Stimulated activated CD4-positive, alpha-beta T cell treated with anti-CD3 and anti-CD28 coated beads, Interleukin-12 subunit alpha, Interleukin-12 subunit beta, amount 100 ng/mL, for 4 hours (primary cell): ENCODE results near the gene TMA7B.
A peak's percentile ranks its signal among the peaks of the same experiment; 100 is the strongest.

Experiments
- DNase-seq: peaks from one replicate; pipeline ENCODE4 v3.0.0-alpha.2; 2020

Gene TMA7B

DNA sequence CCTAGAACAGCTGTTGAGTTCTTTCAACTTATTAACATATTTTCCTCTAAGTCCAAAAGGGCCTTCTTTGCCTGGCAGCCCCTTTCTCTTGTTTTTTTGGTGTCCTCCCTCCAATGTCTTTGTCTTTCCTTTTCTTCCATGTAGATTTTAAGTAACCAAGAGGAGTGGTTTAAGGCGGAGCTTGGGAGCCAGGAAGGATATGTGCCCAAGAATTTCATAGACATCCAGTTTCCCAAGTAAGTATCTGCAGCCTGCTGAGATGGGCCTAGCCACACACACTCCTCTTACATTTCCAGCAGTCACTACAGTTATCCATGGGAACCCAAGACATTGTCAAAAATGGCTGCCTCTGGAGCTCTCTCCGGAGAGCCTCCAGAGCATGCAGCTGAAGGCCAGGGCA is 4.5 kb upstream of the TMA7B start:
- no peak for DNase-seq

DNA sequence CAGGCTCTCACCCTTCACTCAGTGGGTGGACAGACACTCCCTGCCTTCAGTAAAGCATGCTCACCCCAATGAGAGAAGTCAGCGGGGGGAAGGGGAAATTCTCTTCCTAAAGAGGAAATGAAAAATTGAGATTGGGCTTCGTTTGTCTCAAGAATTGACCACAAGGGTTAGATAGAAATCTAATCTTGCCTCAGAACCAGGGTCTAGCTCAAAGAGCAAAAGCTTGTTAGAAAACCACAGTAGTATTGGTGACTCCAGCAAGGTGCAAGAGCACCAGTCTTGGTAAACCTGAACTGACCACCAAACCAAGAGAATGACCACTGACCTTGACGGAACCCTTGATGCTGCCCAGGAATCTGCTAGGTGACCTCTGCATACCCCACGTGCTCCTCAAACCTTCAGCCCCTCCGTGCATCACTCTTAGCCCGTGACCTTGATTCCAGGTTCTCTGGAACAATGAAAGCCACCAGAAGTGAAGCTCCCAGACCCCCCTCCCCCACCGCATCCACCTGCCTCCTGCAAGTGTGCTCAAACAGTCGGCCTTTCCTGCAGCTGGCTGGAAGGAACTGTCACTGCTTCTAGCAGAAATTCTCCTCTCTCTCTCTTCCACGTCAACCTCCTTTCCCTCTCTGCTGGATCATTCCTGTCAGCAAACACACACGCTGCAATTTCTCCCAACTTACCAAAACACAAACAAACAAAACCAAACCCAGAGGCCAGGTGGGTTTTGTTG is 3.1 kb upstream of the TMA7B start:
- DNase-seq, result no peak

- DNase-seq, result no peak
These were observed 2.0 kb upstream of the TMA7B start for GRCh38 chr22:39958009-39958711.

DNA sequence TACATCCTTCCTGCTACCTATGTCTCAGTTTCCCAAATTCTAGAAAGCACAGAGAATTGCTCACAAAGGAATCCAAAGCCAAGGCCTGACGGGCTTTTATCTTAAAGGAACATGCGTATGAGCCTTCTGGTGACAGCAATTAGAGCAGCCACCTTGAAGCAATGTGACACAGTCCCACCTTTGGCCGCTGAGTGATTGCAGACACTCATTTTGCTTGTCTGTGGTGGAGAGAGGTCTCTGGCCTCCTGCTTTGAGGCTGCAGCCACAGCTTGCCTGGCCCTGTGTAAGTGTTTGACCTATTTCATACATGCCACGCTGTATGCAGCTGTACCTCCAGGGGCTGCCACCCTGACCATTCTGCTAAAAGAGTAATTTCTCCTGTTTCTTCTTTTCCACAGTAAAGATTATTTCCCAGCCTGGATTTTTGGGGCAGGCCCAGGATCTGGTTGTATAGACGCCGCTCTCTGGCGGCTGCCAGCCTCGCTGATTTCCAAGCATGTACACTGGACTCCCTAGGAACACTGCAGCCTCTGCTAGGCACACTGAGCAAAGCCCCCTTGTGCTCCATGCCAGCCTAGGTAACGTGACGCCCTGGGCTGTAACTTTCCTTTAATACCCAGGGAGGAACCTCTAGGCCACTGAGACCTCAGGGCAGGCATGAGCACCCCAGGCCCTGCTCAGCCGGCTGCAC is 1.1 kb upstream of the TMA7B start:
- no peak for DNase-seq

DNA sequence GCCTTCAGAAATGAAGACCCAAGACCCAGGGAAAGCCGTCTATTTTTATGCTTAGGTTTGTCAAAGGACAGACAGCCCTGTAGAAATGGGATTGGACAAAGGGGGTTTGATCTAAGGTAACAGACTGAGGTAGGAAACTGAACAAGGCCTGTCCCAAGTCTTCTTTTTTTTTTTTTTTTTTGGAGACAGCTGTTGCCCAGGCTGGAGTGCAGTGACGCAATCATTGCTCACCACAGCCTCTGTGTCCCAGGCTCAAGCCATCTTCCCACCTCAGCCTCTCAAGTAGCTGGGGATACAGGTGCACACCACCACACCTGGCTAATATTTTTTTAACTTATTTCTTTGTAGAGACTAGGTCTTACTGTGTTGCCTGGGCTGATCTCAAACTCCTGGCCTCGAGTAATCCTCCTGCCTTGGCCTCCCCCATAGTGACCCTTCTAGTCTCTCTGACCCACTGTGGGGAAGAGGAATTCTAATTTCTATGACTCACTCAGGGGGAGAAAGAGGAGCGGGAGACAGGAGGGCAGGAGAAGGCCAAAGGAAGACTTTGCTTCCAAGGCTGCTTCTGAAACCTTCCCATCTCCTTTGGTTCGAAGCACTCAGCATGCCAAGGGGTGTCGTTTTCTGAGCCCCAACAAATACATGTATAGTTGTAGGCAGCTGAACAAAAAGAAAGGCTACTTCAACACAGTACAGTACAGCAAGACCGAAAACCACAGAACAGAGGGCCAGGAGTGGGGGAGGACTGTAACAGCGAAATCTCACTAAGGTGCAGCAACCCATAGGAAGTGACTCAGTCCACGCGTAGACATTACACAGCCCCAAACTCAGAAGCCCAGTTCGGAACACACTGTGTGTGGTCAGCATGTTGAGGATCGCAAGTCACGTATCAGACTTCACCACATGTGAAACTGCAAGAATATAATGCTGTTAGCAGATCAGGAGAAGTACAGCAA is 872 bp downstream of the TMA7B start:
- peak; percentile 39 for DNase-seq

GRCh38 chr22:39962071-39962470 is 1.9 kb downstream of the TMA7B start:
- DNase-seq, result no peak

DNA sequence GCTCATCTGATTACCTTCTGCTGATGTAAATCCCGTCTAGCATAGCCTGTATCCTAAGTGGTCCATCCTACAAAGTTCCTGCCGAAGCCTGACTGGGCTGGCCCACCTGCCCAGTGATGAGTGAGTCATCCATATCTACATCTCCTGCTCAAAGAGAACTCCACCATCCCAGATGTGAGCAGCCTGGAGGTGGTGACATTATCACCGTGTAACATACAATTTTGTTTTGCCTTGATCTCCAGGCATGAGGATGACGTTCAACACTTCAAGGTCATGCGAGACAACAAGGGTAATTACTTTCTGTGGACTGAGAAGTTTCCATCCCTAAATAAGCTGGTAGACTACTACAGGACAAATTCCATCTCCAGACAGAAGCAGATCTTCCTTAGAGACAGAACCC is 5.6 kb downstream of the TMA7B start:
- no peak for DNase-seq

DNA sequence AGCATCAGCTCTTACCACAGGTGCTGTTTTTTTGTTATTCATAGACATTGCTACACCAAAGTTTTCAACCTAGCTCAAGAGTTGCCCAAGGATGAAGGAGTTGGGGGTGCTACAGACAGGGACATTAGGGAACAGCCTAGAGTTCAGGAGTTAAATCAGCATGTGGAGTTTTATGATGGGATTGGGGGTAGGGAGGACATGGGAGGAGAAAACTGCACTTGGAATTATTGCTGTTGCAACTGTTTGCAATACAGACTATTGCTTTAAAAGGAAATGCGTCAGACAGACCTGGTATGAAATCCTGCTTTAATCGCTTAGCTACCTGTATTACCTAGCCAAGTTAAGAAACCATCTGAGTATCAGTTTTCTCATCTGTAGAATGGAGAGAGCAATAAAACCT is 6.3 kb downstream of the TMA7B start:
- no peak for DNase-seq

DNA sequence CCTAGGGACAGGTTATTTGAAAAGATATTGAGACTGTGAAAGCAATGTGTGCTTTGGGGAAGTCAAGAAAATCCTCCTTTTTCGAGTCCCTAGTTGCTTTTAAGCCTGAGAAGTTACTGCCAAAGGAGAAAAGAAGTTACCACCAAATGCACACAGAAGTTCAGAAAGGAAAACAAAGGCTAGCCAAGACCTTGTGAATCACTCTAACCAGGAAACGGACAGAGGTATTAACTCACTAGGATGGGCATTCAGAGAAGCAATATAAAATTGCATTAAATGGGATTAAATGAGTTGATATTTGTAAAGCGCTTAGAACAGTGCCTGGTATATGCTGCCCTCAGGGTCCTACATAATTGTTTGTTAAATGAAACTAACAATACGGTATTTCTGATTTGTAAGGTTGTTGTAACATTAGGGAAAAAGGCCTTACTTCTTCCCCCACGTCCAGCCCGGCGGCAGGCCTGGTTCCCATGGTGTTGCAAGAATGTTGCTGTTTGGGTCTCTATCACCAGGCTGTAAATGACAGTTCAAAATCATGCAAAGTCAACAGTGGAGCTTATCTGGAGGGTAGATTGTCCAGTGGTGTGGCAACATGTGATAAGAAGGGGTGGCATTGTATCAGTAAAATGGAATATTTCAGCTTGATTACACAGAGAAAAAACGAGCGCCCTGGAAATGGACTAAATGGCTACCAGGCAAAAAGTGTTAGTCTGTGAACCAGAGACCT is 7.1 kb downstream of the TMA7B start:
- DNase-seq, result no peak

- DNase-seq, result no peak
These were observed 8.1 kb downstream of the TMA7B start for GRCh38 chr22:39967996-39968972.

DNA sequence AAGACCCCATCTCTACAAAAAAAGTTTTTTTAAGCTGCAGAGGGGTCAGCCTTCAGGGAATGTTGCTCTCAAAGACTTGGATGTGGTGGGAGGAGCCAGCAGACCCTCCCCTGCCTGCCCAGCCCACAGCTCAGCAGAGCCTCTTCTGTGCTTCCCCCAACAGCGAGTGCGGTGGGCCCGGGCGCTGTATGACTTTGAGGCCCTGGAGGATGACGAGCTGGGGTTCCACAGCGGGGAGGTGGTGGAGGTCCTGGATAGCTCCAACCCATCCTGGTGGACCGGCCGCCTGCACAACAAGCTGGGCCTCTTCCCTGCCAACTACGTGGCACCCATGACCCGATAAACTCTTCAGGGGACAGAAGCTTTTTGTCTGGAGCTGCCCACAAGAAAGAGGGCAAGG is 10.5 kb downstream of the TMA7B start:
- no peak for DNase-seq

DNA sequence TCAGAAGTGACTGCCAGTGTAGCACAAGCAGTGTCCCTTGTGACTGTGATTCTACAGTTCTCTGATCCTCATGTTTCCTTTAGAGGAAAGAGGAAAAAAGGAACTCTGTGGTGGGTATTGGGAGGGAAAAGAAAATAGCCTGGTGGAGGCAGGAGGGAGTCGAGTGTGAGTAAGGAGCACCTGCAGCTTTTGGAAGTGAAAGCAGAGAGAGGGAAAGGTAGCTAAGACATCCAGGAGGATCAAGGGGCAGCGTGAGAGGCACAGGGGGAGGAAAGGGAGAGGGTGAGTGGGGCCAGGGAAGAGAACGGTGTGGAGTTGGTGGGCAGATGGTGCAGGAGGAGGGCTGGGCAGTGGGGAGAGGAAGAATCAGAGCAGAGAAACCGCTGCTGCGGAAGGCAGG is 12.4 kb downstream of the TMA7B start:
- DNase-seq, result no peak

GRCh38 chr22:39973656-39974055 is 13.5 kb downstream of the TMA7B start:
- DNase-seq, result no peak

GRCh38 chr22:39974065-39974464 is 13.9 kb downstream of the TMA7B start:
- DNase-seq, result no peak

DNA sequence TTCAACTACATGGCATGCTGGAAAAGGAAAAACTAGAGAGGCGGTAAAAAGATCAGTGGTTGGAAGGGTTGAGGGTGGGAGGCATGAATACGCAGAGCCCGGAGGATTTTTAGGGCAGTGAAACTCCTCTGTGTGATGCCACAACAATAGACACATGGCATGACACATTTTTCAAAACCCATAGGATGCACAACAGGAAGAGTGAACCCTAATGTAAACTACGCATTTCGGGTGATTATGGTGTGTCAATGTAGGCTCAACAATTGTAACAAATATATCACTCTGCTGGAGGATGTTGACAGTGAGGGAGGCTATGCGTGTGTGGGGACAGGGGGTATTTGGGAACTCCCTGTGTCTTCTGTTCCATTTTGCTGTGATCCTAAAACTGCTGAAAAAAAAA is 18.9 kb downstream of the TMA7B start:
- DNase-seq, result no peak

DNA sequence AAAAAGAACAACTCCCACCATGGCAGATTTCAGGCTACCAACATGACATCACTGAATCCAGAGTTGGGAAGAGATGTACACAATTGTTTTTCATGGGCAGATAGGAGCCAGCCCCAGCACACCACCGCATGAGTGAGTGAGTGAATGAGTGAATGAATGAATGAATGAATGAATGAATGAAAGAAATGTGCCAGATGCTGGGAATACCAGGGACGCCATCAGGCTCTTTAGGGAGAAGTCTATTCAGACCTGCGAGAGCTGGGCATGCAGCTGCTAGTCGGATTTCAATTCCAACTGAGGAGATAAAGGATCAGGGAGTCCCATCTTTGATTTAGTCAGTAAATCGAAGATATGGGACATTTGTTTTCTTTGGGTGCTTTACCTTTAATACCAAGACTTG is 19.3 kb downstream of the TMA7B start:
- no peak for DNase-seq

DNA sequence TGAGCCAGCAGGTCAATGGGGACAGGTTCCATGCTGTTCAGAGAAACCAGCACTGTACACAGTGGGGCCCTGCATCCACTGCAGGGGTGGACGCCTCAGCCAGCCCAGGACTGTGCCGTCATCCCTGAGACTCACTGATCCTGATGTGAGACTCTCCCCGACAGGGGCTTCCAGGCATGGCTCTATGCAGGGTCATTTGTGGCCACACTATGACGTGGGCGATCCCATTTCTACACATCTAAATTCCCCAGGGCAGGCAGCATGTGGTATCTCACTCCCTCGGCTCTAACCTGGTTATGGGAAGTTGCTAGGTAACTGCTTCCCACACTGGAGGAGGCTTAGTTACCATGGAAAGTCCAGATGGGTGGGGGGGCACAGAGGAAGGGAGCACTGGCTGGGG is 20.4 kb downstream of the TMA7B start:
- DNase-seq, result no peak

GRCh38 chr22:39983346-39983745 is 23.1 kb downstream of the TMA7B start:
- no peak for DNase-seq

- DNase-seq, result no peak
These were observed 23.8 kb downstream of the TMA7B start for GRCh38 chr22:39984006-39984405.

DNA sequence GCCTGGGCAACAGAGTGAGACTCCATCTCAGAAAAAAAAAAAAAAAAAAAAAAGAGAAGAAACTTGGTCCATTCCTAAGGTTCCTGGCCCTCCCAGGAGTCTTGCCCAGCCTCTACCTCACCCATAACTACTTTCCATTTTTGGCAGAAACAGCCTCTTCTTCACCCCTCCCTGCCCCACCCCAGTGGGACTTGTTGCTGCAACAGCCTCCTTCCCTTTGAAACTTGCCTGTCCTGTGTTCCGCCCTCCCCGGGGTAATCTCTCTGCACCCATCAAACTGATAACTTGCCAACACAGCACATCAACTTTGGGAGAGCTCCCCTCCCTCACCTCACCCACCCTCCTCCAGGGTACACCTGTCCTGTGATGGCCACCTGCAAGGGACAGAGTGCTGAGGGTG is 24.5 kb downstream of the TMA7B start:
- no peak for DNase-seq
